ENCODE results near the gene CA12.
"Not testable (repeated sequence)": the region's sequence is repeated elsewhere in the genome, so short reads cannot be mapped to it uniquely, and the experiment has no call there.

The CA12 gene

DNA sequence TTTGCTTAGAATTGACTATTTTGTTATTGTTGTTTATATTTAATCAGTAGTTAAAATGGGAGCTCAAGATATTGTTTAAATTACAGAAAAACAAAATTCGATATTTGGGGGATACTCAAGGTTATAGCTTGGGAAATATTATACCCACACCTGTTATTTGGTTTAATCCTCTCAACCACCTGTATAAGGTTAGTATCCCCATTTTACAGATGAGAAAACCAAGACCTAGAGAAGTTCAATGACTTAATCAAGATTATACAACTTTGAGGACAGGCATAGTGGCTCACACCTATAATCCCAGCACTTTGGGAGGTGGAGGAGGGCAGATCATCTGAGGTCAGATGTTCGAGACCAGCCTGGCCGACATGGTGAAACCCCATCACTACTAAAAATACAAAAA is 39.8 kb upstream of the CA12 start:
- Histone ChIP-seq H3K79me1 (ENCODE audit: low read length) (no peaks in the 10 kb centered on the region), H3K27ac (ENCODE audit: low read depth, low read length) (no peak overlapping the region), H2AK5ac (ENCODE audit: low read length) (no peak overlapping the region), H2BK5ac (ENCODE audit: low read length) (no peak overlapping the region), H3K36me3 (ENCODE audit: control insufficient read depth, insufficient read depth, low read length) (no peaks in the 10 kb centered on the region), H3K18ac (ENCODE audit: low read length) (no peak overlapping the region), H4K8ac (ENCODE audit: low read depth, low read length) (no peak overlapping the region), H3K4me1 (ENCODE audit: control insufficient read depth, low read depth, low read length) (no peaks in the 10 kb centered on the region), H3K23ac (ENCODE audit: low read length) (no peak overlapping the region), H3K4me3 (ENCODE audit: low read length) (no peak overlapping the region), H2BK120ac (ENCODE audit: low read depth, low read length) (no peak overlapping the region), H3K4me2 (ENCODE audit: low read length) (no peak overlapping the region), H3K56ac (ENCODE audit: low read length) (no peak overlapping the region), H4K5ac (ENCODE audit: low read length) (no peak overlapping the region), H3K27me3 (ENCODE audit: insufficient read depth, low read length, poor library complexity) (no peaks in the 10 kb centered on the region), H3K9ac (ENCODE audit: low read length) (no peak overlapping the region), H3K4ac (ENCODE audit: low read depth, low read length) (no peak overlapping the region), H2BK15ac (replicated peaks; ENCODE audit: low read depth) (no peak overlapping the region), H3K79me2 (ENCODE audit: control insufficient read depth, insufficient read depth, low read length) (no peaks in the 10 kb centered on the region)
- WGBS (ENCODE audit: extremely low coverage, insufficient coverage, low lambda C conversion rate) = no CpG with 5 or more reads among the region's 3 CpGs
- DNase-seq = no peak

DNA sequence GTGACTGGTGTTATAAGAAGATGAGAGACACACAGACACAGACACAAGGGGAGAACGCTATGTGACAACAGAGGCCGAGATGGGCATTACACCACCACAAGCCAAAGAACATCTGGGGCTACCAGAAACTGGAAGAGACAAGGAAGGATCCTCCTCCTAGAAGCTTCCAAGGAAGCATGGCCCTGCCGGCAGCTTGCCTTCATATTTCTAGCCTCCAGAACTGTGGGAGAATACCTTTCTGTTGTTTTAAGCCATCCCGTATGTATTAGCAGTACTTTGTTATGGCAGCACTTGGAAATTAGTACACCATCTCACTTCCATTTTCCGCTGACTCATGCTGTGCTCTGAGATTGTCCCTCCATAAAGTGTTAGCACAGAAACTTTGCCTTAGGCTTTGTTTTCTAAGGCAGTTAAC is 38.7 kb upstream of the CA12 start:
- DNase-seq = peak; percentile 52
- Histone ChIP-seq H3K27ac (ENCODE audit: low read depth, low read length) (no peak overlapping the region), H3K36me3 (ENCODE audit: control insufficient read depth, insufficient read depth, low read length) (no peaks in the 10 kb centered on the region)

DNA sequence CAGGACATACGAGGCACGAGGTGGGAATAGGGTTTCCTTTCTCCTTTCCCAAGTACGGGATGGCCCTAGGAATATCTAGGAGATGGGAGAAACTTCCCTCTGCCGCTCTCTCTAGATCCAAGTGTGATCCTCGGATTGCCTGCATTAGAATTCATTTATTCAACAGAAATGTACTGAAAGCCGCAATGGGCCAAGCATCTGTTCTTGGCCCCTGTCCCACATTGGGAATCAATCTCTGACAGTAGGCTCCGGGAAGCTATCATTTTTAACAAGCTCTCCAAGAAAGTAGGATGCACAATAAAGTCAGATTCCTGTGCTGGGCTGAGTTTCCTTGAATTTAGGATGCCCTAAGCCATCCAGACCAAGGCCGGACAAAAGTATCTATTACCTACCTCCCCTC is 37.2 kb upstream of the CA12 start:
- Histone ChIP-seq H3K56ac (ENCODE audit: low read length) (no peak overlapping the region), H3K36me3 (ENCODE audit: control insufficient read depth, insufficient read depth, low read length) (no peaks in the 10 kb centered on the region), H3K4ac (ENCODE audit: low read depth, low read length) (no peak overlapping the region), H2BK5ac (ENCODE audit: low read length) (no peak overlapping the region), H3K23ac (ENCODE audit: low read length) (no peak overlapping the region), H3K4me3 (ENCODE audit: low read length) (no peak overlapping the region), H4K5ac (ENCODE audit: low read length) (no peak overlapping the region), H3K4me2 (ENCODE audit: low read length) (no peak overlapping the region), H2BK15ac (replicated peaks; ENCODE audit: low read depth) (no peak overlapping the region), H4K8ac (ENCODE audit: low read depth, low read length) (no peak overlapping the region), H3K27ac (ENCODE audit: low read depth, low read length) (no peak overlapping the region), H3K4me1 (ENCODE audit: control insufficient read depth, low read depth, low read length) (no peaks in the 10 kb centered on the region), H2AK5ac (ENCODE audit: low read length) (no peak overlapping the region), H3K79me2 (ENCODE audit: control insufficient read depth, insufficient read depth, low read length) (no peaks in the 10 kb centered on the region), H3K79me1 (ENCODE audit: low read length) (no peaks in the 10 kb centered on the region), H2BK120ac (ENCODE audit: low read depth, low read length) (no peak overlapping the region), H3K9ac (ENCODE audit: low read length) (no peak overlapping the region), H3K18ac (ENCODE audit: low read length) (no peak overlapping the region), H3K27me3 (ENCODE audit: insufficient read depth, low read length, poor library complexity) (no peaks in the 10 kb centered on the region)
- WGBS (ENCODE audit: extremely low coverage, insufficient coverage, low lambda C conversion rate) = no CpG with 5 or more reads among the region's 8 CpGs
- DNase-seq = no peak

More for the DNA sequence above, 38.7 kb upstream of the CA12 start:
- H2AK5ac ChIP-seq (ENCODE audit: low read length) = no peak overlapping the region
- no peak overlapping the region for H3K9ac ChIP-seq (ENCODE audit: low read length)
- H3K23ac ChIP-seq (ENCODE audit: low read length) = no peak overlapping the region
- H3K4ac ChIP-seq (ENCODE audit: low read depth, low read length) = no peak overlapping the region
- H3K79me1 ChIP-seq (ENCODE audit: low read length) = no peaks in the 10 kb centered on the region
- no CpG with 5 or more reads among the region's 5 CpGs for WGBS (ENCODE audit: extremely low coverage, insufficient coverage, low lambda C conversion rate)
- no peak overlapping the region for H4K8ac ChIP-seq (ENCODE audit: low read depth, low read length)
- no peak overlapping the region for H3K56ac ChIP-seq (ENCODE audit: low read length)
- no peak overlapping the region for H3K18ac ChIP-seq (ENCODE audit: low read length)
- H3K4me1 ChIP-seq (ENCODE audit: control insufficient read depth, low read depth, low read length) = no peaks in the 10 kb centered on the region
- H3K27me3 ChIP-seq (ENCODE audit: insufficient read depth, low read length, poor library complexity) = no peaks in the 10 kb centered on the region
- no peak overlapping the region for H3K4me2 ChIP-seq (ENCODE audit: low read length)
- H3K4me3 ChIP-seq (ENCODE audit: low read length) = no peak overlapping the region
- no peaks in the 10 kb centered on the region for H3K79me2 ChIP-seq (ENCODE audit: control insufficient read depth, insufficient read depth, low read length)
- H2BK5ac ChIP-seq (ENCODE audit: low read length) = peak overlapping the region; percentile 37
- H2BK120ac ChIP-seq (ENCODE audit: low read depth, low read length) = no peak overlapping the region
- H4K5ac ChIP-seq (ENCODE audit: low read length) = no peak overlapping the region
- H2BK15ac ChIP-seq (replicated peaks; ENCODE audit: low read depth) = no peak overlapping the region

DNA sequence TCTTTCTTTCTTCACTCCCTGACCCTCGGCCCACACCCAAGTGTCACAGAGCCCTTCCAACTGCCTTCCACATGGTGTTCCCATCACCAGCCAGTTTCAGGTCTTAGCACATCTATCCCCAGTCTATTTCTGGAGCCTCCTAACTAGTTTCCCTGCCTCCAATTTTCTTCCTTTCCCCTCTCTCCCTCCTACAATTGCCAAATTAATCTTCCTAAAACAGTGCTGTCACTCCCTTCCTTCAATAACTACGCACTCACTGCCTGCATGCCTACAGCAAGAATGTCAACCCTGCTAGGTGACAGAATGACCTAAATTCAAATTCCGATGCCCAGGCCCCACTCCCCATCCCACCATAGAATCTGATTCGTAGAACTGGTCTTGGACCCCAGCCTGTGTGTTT is 36.1 kb upstream of the CA12 start:
- H4K5ac ChIP-seq (ENCODE audit: low read length) = no peak overlapping the region
- H2AK5ac ChIP-seq (ENCODE audit: low read length) = no peak overlapping the region
- no peaks in the 10 kb centered on the region for H3K36me3 ChIP-seq (ENCODE audit: control insufficient read depth, insufficient read depth, low read length)
- H2BK15ac ChIP-seq (replicated peaks; ENCODE audit: low read depth) = no peak overlapping the region
- no peak for DNase-seq
- H3K4me2 ChIP-seq (ENCODE audit: low read length) = no peak overlapping the region
- no peak overlapping the region for H3K23ac ChIP-seq (ENCODE audit: low read length)
- H3K79me1 ChIP-seq (ENCODE audit: low read length) = no peaks in the 10 kb centered on the region
- no peaks in the 10 kb centered on the region for H3K4me1 ChIP-seq (ENCODE audit: control insufficient read depth, low read depth, low read length)
- no peak overlapping the region for H4K8ac ChIP-seq (ENCODE audit: low read depth, low read length)
- H3K79me2 ChIP-seq (ENCODE audit: control insufficient read depth, insufficient read depth, low read length) = no peaks in the 10 kb centered on the region
- H3K18ac ChIP-seq (ENCODE audit: low read length) = no peak overlapping the region
- H3K27ac ChIP-seq (ENCODE audit: low read depth, low read length) = no peak overlapping the region
- H3K9ac ChIP-seq (ENCODE audit: low read length) = no peak overlapping the region
- no peak overlapping the region for H3K4me3 ChIP-seq (ENCODE audit: low read length)
- H2BK5ac ChIP-seq (ENCODE audit: low read length) = no peak overlapping the region
- H3K4ac ChIP-seq (ENCODE audit: low read depth, low read length) = no peak overlapping the region
- no peak overlapping the region for H3K56ac ChIP-seq (ENCODE audit: low read length)
- H3K27me3 ChIP-seq (ENCODE audit: insufficient read depth, low read length, poor library complexity) = no peaks in the 10 kb centered on the region
- H2BK120ac ChIP-seq (ENCODE audit: low read depth, low read length) = no peak overlapping the region
- no CpG with 5 or more reads among the region's 4 CpGs for WGBS (ENCODE audit: extremely low coverage, insufficient coverage, low lambda C conversion rate)

DNA sequence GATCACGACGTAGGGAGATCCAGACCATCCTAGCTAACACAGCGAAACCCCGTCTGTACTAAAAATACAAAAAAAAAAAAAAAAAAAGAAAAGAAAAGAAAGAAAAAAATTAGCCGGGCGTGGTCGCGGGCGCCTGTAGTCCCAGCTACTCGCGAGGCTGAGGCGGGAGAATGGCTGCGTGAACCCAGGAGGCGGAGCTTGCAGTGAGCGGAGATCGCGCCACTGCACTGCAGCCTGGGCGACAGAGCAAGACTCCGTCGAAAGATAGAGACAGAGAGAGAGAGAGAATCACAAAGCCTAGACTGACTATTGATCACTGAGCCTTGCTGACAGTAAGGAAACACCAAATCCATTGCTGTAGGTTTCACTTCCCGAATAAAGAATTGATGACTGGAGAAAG is 35.6 kb upstream of the CA12 start:
- H4K5ac ChIP-seq (ENCODE audit: low read length); H3K79me2 ChIP-seq (ENCODE audit: control insufficient read depth, insufficient read depth, low read length); H3K23ac ChIP-seq (ENCODE audit: low read length); H2AK5ac ChIP-seq (ENCODE audit: low read length); H3K27me3 ChIP-seq (ENCODE audit: insufficient read depth, low read length, poor library complexity); H3K4me3 ChIP-seq (ENCODE audit: low read length); H2BK120ac ChIP-seq (ENCODE audit: low read depth, low read length); H3K56ac ChIP-seq (ENCODE audit: low read length); H3K4me2 ChIP-seq (ENCODE audit: low read length); H2BK5ac ChIP-seq (ENCODE audit: low read length); H2BK15ac ChIP-seq (replicated peaks; ENCODE audit: low read depth); H3K27ac ChIP-seq (ENCODE audit: low read depth, low read length); H3K36me3 ChIP-seq (ENCODE audit: control insufficient read depth, insufficient read depth, low read length); H3K4me1 ChIP-seq (ENCODE audit: control insufficient read depth, low read depth, low read length); H3K9ac ChIP-seq (ENCODE audit: low read length); DNase-seq; H3K4ac ChIP-seq (ENCODE audit: low read depth, low read length); H4K8ac ChIP-seq (ENCODE audit: low read depth, low read length); H3K18ac ChIP-seq (ENCODE audit: low read length); H3K79me1 ChIP-seq (ENCODE audit: low read length): not testable (repeated sequence)
- WGBS (ENCODE audit: extremely low coverage, insufficient coverage, low lambda C conversion rate) = no CpG with 5 or more reads among the region's 21 CpGs

DNA sequence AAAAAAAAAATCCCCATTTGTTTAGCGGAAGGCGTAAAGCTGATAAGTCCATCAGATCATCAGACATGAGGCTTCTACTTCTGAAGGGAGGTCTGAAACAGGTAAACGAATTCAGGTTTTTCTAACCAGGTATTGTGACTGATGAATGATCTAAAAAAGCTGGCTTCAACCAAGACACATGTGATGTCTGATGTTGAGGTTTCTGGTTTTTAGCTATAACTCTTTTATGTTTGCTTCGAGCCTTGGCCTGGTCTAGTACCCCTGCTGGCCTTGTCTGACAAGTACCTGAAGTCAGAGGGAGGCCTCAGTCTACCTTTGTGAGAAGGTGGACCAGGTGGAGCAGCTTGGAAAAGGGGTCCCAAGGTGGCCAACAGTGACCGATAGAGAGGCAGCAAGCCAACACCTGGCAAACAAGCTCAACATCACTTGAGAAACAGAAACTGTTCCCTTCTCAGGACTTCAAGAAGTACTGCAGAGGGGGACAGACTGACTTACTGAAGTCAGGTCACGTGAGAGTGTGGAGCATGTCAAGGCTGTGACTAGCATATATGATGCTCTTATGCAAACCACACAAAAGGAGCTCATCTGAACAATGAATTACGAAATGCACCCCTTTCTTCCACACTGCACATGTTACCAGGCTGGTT is 33.0 kb upstream of the CA12 start:
- H2BK15ac ChIP-seq (replicated peaks; ENCODE audit: low read depth) = no peak overlapping the region
- H3K27ac ChIP-seq (ENCODE audit: low read depth, low read length) = no peak overlapping the region
- whole genome bisulfite sequencing (ENCODE audit: extremely low coverage, insufficient coverage, low lambda C conversion rate) = no CpG with 5 or more reads among the region's 7 CpGs

More for the DNA sequence above, 33.0 kb upstream of the CA12 start:
- Histone ChIP-seq H4K5ac (ENCODE audit: low read length) (no peak overlapping the region), H3K27me3 (ENCODE audit: insufficient read depth, low read length, poor library complexity) (no peaks in the 10 kb centered on the region), H2AK5ac (ENCODE audit: low read length) (no peak overlapping the region), H3K56ac (ENCODE audit: low read length) (no peak overlapping the region), H2BK5ac (ENCODE audit: low read length) (no peak overlapping the region), H3K4ac (ENCODE audit: low read depth, low read length) (no peak overlapping the region), H3K4me2 (ENCODE audit: low read length) (no peak overlapping the region), H3K79me1 (ENCODE audit: low read length) (no peaks in the 10 kb centered on the region), H3K4me3 (ENCODE audit: low read length) (no peak overlapping the region), H4K8ac (ENCODE audit: low read depth, low read length) (no peak overlapping the region), H3K9ac (ENCODE audit: low read length) (no peak overlapping the region), H3K36me3 (ENCODE audit: control insufficient read depth, insufficient read depth, low read length) (no peaks in the 10 kb centered on the region), H3K23ac (ENCODE audit: low read length) (no peak overlapping the region), H3K4me1 (ENCODE audit: control insufficient read depth, low read depth, low read length) (no peaks in the 10 kb centered on the region), H2BK120ac (ENCODE audit: low read depth, low read length) (no peak overlapping the region), H3K79me2 (ENCODE audit: control insufficient read depth, insufficient read depth, low read length) (no peaks in the 10 kb centered on the region), H3K18ac (ENCODE audit: low read length) (no peak overlapping the region)
- no peak for DNase-seq

All from mesendoderm (in vitro differentiated cells).